ENCODE measurements around the gene CCDC82.

Gene CCDC82

DNA sequence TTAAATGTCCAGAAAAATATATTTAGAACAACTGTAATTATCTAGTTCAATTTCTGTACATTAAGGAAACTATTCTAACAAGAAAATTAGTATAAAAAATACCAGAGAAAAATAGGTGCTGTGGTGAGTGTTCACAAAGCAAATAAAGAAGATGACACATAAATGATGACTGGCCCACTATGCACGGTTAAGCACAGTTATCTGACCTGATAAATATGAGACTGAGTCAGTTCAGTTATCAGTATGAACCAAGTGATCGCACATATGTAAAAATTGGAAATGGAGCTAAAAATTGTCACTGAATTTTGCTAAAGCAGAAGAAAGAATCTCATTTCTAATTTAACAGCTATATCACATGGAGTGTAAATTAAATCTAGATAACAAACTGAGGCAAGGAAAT, 27.9 kb downstream of the CCDC82 start:
- no peak for DNase-seq (ENCODE audit: low read depth)

GRCh38 chr11:96358321-96358720, 31.4 kb downstream of the CCDC82 start:
- DNase-seq (ENCODE audit: low read depth), result no peak

GRCh38 chr11:96357794-96358193, 31.9 kb downstream of the CCDC82 start:
- no peak for DNase-seq (ENCODE audit: low read depth)

GRCh38 chr11:96356848-96357247, 32.9 kb downstream of the CCDC82 start:
- no peak for DNase-seq (ENCODE audit: low read depth)

DNA sequence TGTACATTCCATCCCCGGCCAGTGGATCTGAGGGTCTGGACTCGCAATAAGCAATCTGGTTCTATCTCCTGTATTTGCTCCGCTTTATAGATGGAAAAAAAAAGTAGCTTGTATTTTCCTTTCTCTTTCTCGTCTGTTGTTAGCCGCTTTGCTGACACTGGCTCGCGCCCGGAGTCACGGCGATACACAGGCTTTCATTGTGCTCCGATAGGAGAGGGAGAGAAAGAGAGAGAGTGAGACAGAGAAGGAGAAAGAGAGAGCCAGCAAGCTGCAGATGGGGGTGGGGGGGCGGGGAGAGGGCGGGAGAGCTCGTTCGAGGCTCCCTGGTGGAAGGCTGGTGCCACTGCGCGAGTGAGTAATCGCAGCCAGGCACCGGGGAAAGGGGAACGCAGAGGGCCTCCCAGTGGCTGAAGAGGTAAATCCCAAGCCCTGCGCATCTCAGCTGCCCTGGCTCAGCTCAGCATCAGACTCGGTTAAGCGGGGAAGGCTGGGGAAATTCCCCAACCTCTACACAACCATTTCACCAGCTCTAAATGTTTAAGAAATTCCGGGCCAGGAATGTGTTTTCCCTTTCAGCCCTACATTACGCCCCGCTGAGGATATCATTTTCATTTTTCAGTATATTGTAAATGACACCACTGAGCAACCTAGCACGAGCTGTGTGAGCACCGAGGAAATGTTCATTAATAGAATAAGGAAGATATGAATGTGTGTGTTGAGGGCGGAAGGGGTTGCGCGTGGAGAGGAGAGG, 46.6 kb downstream of the CCDC82 start, which contains the start of gene MAML2:
MAML2 (minus strand) TSS at position 235 of the 751 bp plus-strand sequence. CDS start 1,300 bp downstream, outside the sequence.
- DNase-seq (ENCODE audit: low read depth), result peak; percentile 85

DNA sequence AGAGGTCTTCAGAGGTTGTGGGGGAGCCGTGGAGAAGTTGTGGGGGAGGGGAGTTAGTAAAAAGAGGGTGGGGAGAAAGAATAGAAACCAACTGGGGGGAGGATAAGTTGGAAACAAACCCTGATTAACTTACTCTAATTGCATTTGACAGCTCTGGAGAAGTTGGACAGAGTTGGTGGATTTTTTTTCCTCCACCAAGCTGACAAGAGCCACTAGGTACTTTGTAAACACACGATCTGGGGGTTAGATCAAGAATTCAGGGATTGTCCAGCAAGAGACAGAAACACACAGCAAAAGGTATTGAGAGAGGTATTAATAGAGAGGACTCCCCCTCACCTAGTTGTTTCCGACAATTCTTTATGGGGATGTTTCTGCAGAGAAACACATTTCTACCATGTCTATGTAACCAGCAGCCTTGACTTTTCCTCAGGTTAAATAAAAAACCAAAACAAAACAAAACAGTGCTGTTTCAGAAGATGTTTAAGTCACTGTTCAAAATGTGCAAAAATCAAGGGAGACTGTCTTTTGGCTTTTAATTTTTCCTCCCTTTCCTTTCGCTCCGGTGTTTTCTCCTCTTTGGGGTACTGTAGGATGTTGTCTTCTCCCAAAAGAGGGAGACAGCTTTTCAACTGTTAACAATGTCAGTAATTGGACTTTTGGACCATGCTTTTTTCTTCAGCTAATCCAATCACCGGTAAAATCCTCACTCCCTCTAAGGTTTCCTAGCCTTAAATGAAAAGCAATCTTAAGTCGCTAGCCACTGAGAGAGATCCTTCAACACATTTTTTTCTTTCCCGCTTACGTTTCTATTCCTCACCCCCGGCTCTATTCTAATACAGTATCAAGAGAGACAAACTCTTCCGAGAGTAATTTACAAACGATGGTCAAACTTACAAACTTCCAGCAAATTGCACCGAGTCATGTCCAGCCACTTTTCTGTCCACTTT, 47.4 kb downstream of the CCDC82 start:
- DNase-seq (ENCODE audit: low read depth), result no peak

DNA sequence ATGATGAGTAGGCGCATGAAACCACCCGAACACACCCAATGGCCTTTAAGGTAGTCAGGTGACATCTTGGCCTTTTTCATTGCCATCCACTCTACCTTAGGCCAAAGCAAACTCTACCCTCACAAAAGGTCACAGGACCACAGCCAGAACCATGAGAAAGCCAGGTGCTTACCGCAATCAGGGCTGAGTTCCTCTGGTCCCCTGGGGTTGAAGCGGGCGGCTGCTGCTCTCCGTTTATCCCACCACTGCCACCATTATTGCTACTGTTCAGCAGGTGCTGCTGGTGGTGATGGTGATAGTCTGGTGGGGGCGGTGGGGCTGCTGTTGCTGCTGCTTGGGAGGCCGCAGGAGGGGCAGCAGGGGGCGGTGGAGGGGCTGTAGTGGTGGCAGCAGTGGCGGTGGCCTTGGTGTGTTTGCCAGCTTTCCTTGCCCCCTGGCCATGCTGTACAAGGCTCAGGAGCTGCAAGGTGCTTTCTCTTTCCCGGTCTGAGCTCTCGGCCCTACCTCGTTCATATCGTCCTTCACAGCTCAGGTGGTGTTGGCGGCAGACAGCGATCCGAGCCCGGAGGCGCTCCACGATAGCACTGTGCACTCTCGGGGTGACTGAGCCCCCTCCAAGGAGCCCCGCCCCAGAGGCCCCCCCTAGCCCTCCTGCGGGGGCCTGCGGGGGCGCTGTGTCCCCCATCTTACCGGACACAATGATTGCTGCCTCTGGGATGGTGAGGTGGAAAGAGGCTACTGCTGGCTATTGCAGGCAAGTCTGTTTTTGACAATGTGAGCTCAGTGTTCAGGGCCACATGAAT, 48.3 kb downstream of the CCDC82 start:
- DNase-seq (ENCODE audit: low read depth), result no peak

DNA sequence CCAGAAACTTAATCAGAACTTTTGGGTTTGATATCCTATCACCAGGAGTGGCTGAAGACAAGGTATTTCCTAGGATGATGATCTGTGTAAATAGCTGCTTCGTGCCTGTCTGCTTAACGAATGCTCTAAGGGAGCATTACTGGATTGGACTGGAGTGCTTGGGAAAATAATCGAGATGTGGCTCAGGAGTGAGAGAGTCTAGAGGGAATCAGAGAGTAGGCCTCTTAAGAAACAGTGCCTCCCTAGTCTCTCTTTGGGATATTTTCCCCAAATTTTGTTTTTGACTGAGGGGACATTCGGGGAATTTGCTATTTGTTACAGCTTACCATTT, 49.2 kb downstream of the CCDC82 start:
- DNase-seq (ENCODE audit: low read depth), result no peak

DNA sequence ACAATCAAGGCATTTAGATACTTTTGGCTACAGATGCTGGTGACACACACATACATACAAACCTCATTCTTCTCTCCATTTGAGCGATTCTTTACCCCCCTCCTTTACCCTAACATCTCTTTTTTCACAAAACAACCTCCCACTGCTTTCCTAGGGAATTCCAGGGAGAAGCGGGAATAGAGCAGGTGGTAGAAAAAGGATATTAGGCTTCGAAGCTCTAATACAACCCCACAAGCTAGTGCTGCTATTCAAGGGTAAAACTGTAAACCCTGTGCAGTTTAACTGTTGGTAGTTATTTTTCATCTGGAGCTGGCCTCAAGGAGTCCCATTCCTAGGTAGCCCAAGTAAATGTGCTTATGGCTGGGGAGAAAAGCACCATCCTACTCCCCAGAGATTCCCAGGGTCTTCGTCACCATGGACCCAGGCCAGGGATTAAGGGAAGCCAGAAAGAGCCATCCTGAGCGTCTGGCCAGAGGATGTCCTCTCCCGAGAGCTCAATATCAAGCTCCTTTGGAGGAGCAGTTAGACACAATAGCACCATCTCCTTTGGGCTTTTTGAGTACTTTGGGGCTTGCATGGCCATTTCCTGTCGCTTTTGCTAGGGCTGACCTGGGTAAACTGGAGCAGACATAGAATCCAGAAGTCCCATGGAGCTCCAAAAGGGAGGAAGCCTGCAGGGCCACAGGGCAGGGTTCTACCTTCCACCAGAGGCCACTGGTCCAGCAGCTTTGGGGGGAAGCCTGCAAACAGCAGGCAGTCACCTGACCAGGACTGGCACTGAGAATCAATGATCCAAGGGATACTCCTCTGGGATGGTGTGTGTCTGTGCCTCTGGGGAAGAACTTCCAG, 49.8 kb downstream of the CCDC82 start:
- no peak for DNase-seq (ENCODE audit: low read depth)

- DNase-seq (ENCODE audit: low read depth), result no peak
These were observed 50.6 kb downstream of the CCDC82 start for GRCh38 chr11:96338910-96339705.

- no peak for DNase-seq (ENCODE audit: low read depth)
These were observed 51.9 kb downstream of the CCDC82 start for GRCh38 chr11:96337541-96338431.

GRCh38 chr11:96335388-96335787, 54.3 kb downstream of the CCDC82 start:
- DNase-seq (ENCODE audit: low read depth), result no peak

DNA sequence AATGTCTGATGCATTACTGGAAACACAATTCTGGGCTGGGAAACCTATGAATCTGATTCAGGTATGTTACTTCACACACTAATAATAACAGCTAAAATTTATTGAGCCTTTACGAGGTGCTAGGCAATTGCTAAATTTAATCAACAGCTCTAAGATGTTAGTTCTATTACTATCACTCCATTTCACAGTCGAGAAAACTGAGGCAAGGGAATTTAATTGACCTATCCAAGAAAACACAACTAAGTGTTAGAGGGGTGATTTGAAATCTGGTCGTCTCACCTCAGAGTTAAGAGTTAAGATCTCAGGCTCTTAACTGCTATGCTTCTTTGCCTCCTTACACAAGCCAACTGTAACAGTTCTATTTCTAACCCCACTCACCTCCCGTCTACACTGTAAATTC, 55.5 kb downstream of the CCDC82 start:
- DNase-seq (ENCODE audit: low read depth), result no peak

DNA sequence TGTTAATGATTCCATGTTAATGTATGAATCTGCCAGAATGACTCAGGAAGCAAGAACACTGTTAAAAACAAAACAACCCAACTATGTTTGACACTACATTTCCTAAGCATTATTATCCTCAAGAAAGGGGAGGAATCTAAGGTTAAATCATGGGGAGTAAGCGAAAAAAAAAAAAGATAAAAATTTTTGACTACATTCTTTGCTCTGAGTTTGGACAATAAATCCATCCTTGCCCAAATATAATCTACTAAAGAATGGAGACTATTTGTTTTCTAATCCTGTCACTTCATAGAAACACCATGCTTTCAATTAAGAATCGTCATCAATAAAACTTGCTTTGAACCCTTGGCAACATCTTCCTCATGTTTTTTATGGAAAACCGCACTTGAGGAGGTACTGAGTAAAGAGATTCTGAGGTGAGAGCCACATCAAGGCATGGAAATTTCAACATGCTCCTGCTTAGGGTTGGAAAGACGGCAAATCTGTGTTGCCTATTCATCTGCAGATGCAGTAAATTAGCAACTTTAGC, 56.5 kb downstream of the CCDC82 start:
- DNase-seq (ENCODE audit: low read depth), result peak; percentile 79

GRCh38 chr11:96332126-96332771, 57.5 kb downstream of the CCDC82 start:
- DNase-seq (ENCODE audit: low read depth), result no peak

DNA sequence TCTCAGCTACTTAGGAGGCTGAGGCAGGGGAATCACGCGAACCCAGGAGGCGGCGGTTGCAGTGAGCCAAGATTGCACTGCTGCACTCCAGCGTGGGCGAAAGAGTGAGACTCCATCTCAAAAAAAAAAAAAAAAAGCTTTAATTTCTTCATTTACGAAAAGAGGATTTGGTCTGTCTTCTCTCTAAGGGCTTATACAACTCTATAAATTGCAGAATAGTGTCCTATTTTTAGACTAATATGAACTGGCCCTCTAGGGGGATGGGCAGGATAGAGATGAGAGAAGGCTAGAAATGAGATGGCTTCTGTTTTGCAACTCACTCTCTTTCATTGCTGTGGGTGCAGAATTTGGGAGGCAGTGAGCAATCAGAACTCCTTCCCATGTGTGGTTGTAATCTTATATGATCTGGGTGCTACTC, 58.0 kb downstream of the CCDC82 start:
- no peak for DNase-seq (ENCODE audit: low read depth)

- no peak for DNase-seq (ENCODE audit: low read depth)
These were observed 59.2 kb downstream of the CCDC82 start for GRCh38 chr11:96330511-96330859.

DNA sequence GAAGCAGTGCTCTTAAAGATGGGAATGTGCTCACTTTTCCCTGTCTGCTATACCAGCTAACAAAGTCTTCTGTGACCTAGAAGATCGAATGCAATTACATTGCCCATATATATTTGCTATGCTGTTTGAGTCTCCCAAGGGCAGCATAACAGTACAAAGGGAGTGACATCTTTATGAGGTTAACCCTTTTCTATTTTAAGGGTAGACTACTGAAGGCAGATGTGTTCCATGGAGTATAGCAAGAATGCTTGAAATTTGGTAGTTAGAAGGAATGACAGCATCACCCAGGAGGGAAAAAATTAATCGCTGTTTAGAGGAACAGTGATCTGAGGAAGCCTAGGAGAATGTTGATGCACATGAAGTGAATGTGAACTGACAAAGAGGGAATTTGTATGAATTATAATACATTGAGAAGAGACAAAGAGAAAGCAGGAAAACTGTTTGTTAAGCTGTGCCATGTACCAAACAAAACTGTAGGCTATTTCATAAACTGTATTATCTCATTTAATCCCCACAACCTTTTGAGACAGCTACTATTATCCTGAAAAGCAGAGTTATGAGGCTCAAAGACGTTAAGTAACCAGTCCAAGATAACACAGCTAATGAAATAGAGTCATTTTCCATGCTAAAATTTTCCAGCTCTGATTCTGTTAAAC, 59.7 kb downstream of the CCDC82 start:
- no peak for DNase-seq (ENCODE audit: low read depth)
